Measurements from ENCODE around the gene KBTBD8. TPM values are rescaled to one million over a fixed set of nuclear protein-coding genes. Genes with fewer than 3 reads are reported as not detected.

Gene KBTBD8
- total and polyA plus RNA-seq, 2 donors (not counting 1 experiment from before 2014, with no cell fraction given), result 1.1 to 2.3 TPM

DNA sequence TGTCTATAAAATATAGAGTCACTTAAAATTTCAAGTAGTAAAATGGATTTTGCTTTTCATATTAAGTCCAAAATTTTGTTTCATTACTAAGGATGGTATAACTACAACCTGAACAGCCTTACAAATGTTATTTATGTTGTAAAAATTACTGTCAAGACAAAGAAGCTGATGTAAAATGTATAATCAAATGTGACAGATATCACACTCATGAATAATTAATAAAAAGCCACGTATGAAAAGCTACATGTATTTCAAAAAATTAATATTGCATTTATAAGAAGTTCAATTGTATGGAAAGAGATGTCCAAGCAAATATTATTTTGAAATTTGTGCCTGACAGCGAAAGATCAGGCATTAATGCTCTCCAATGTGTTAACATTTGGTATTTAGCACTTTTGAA is 48.9 kb downstream of the KBTBD8 start:
- Histone ChIP-seq H3K36me3 (ENCODE audit: control insufficient read depth, insufficient read depth, low read length) (no peaks in the 10 kb centered on the region), H2AFZ (ENCODE audit: low read length) (no peak overlapping the region), H4K20me1 (ENCODE audit: control insufficient read depth, extremely low read depth, insufficient read depth, low read length) (no peaks in the 10 kb centered on the region), H3K4me3 (replicated peaks in 1 of 4; ENCODE audit: control extremely low read depth in 1 of 4, insufficient read depth in 1 of 4, low read depth in 3 of 4, low read length in 4 of 4) (no peak overlapping the region), H3K27me3 (ENCODE audit: control insufficient read depth, insufficient read depth, low read length) (no peaks in the 10 kb centered on the region), H3K4me2 (ENCODE audit: extremely low read depth, insufficient read depth, low read length) (no peak overlapping the region), H3K9ac (ENCODE audit: insufficient read depth, low read length) (no peak overlapping the region), H3K9me3 (ENCODE audit: control insufficient read depth, insufficient read depth, low read depth, low read length) (no peaks in the 10 kb centered on the region), H3K27ac (ENCODE audit: insufficient read depth, low read length) (no peak overlapping the region), H3K4me1 (ENCODE audit: control insufficient read depth, extremely low read depth, insufficient read depth, low read length) (peaks cover 2% of the 10 kb centered on the region), H3K79me2 (ENCODE audit: control insufficient read depth, insufficient read depth, low read length) (no peaks in the 10 kb centered on the region)
- DNase-seq (ENCODE audit: low read depth in 2 of 2), result no peak
- no peak for TF ChIP-seq EZH2 (IDR thresholded peaks at IDR 0.05; ENCODE audit: low read length, missing control alignments)
- TF ChIP-seq, protein P1, sequence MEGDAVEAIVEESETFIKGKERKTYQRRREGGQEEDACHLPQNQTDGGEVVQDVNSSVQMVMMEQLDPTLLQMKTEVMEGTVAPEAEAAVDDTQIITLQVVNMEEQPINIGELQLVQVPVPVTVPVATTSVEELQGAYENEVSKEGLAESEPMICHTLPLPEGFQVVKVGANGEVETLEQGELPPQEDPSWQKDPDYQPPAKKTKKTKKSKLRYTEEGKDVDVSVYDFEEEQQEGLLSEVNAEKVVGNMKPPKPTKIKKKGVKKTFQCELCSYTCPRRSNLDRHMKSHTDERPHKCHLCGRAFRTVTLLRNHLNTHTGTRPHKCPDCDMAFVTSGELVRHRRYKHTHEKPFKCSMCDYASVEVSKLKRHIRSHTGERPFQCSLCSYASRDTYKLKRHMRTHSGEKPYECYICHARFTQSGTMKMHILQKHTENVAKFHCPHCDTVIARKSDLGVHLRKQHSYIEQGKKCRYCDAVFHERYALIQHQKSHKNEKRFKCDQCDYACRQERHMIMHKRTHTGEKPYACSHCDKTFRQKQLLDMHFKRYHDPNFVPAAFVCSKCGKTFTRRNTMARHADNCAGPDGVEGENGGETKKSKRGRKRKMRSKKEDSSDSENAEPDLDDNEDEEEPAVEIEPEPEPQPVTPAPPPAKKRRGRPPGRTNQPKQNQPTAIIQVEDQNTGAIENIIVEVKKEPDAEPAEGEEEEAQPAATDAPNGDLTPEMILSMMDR (conservative IDR thresholded peaks at IDR 0.05 in 1 of 2, IDR thresholded peaks at IDR 0.05 in 1 of 2; ENCODE audit: low read depth in 1 of 2, low read length in 2 of 2), result no peak

DNA sequence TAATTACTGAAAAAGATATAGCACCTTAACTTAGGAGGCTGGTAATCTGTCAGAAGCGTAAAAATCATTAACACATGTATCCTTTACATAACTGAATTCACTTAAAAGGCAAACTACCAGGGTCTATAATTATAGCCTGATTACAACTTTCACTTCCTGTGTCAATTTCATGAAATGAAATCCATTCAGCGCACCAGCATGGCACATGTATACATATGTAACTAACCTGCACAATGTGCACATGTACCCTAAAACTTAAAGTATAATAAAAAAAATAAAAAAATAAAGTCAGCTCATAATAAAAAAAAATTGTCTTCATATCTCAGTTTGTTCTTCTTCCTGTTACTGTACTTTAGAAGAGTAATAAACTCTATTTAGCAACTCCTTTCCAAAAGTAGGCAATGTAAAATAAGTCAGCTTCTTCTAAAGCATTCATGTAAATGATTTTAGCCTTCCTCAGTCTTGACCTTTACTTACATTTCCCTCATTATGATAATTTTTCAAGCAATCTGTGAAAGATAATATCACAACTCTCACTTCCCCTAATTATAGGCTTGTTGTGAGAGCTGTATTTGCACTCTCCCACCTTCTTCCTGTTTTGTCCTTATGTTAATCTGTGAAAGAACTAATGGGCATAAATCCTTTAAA is 50.1 kb downstream of the KBTBD8 start:
- Histone ChIP-seq H4K20me1 (ENCODE audit: control insufficient read depth, extremely low read depth, insufficient read depth, low read length) (no peaks in the 10 kb centered on the region), H3K4me2 (ENCODE audit: extremely low read depth, insufficient read depth, low read length) (no peak overlapping the region), H2AFZ (ENCODE audit: low read length) (no peak overlapping the region), H3K79me2 (ENCODE audit: control insufficient read depth, insufficient read depth, low read length) (no peaks in the 10 kb centered on the region), H3K9ac (ENCODE audit: insufficient read depth, low read length) (no peak overlapping the region), H3K4me1 (ENCODE audit: control insufficient read depth, extremely low read depth, insufficient read depth, low read length) (peaks cover 2% of the 10 kb centered on the region), H3K36me3 (ENCODE audit: control insufficient read depth, insufficient read depth, low read length) (no peaks in the 10 kb centered on the region), H3K27ac (ENCODE audit: insufficient read depth, low read length) (no peak overlapping the region), H3K9me3 (ENCODE audit: control insufficient read depth, insufficient read depth, low read depth, low read length) (no peaks in the 10 kb centered on the region), H3K4me3 (replicated peaks in 1 of 4; ENCODE audit: control extremely low read depth in 1 of 4, insufficient read depth in 1 of 4, low read depth in 3 of 4, low read length in 4 of 4) (no peak overlapping the region), H3K27me3 (ENCODE audit: control insufficient read depth, insufficient read depth, low read length) (no peaks in the 10 kb centered on the region)
- TF ChIP-seq, protein P1 (conservative IDR thresholded peaks at IDR 0.05 in 1 of 2, IDR thresholded peaks at IDR 0.05 in 1 of 2; ENCODE audit: low read depth in 1 of 2, low read length in 2 of 2), result no peak
- TF ChIP-seq EZH2 (IDR thresholded peaks at IDR 0.05; ENCODE audit: low read length, missing control alignments), result no peak
- DNase-seq (ENCODE audit: low read depth in 2 of 2), result no peak

DNA sequence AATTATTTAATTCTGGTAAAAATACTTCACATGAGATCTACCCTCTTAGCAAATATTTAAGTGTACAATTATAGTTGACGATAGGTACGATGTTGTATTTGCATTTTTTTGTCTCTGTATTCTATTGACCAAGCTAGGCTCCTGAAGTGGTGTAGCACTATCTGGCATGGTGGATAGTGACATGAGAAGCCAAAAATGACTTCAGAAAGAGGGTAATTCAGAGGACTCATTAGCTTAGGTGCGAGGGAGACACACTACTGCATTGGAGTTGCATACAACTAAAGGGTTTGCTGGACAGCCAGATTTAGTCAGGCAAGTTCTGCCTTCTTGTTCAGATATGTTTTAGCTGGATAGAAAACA is 50.6 kb downstream of the KBTBD8 start:
- Histone ChIP-seq H3K4me1 (ENCODE audit: control insufficient read depth, extremely low read depth, insufficient read depth, low read length) (peaks cover 2% of the 10 kb centered on the region), H4K20me1 (ENCODE audit: control insufficient read depth, extremely low read depth, insufficient read depth, low read length) (no peaks in the 10 kb centered on the region), H3K27me3 (ENCODE audit: control insufficient read depth, insufficient read depth, low read length) (no peaks in the 10 kb centered on the region), H2AFZ (ENCODE audit: low read length) (no peak overlapping the region), H3K36me3 (ENCODE audit: control insufficient read depth, insufficient read depth, low read length) (no peaks in the 10 kb centered on the region), H3K9ac (ENCODE audit: insufficient read depth, low read length) (no peak overlapping the region), H3K4me3 (replicated peaks in 1 of 4; ENCODE audit: control extremely low read depth in 1 of 4, insufficient read depth in 1 of 4, low read depth in 3 of 4, low read length in 4 of 4) (no peak overlapping the region), H3K27ac (ENCODE audit: insufficient read depth, low read length) (no peak overlapping the region), H3K79me2 (ENCODE audit: control insufficient read depth, insufficient read depth, low read length) (no peaks in the 10 kb centered on the region), H3K9me3 (ENCODE audit: control insufficient read depth, insufficient read depth, low read depth, low read length) (no peaks in the 10 kb centered on the region), H3K4me2 (ENCODE audit: extremely low read depth, insufficient read depth, low read length) (no peak overlapping the region)
- TF ChIP-seq, protein P1 (conservative IDR thresholded peaks at IDR 0.05 in 1 of 2, IDR thresholded peaks at IDR 0.05 in 1 of 2; ENCODE audit: low read depth in 1 of 2, low read length in 2 of 2), result no peak
- no peak for TF ChIP-seq EZH2 (IDR thresholded peaks at IDR 0.05; ENCODE audit: low read length, missing control alignments)
- DNase-seq (ENCODE audit: low read depth in 2 of 2), result no peak

Measured in fibroblast of lung (primary cell).